Thoracic aorta (tissue), 2 donors: ENCODE results near the gene SH3BP4. TPM values are rescaled to one million over a fixed set of nuclear protein-coding genes. Genes with fewer than 3 reads are reported as not detected.

Experiments used
- ATAC-seq: fragments of 150-250 bp; one replicate; pipeline ENCODE4 v1.8.0; 2017; ENCODE audit warnings: low read depth; ENCODE audit not compliant: insufficient number of reproducible peaks, low FRiP score
- DNase-seq: peaks from one replicate; pipeline ENCODE4 v3.0.0-alpha.2; 2020; ENCODE audit warnings: low spot score
- H3K27ac ChIP-seq, 2 donors: fragments of 200-600 bp; sonication (generic); 1 replicate in 1 of 2; 2 replicates in 1 of 2; pipeline ENCODE4 v1.5.1; 2016; ENCODE audit warnings: mild to moderate bottlenecking in 2 of 2, moderate library complexity in 2 of 2
- H3K27me3 ChIP-seq: fragments of 200-600 bp; sonication (generic); replicated peaks from 2 replicates; pipeline ENCODE4 v1.6.0; 2016; ENCODE audit warnings: mild to moderate bottlenecking; ENCODE audit not compliant: insufficient read depth
- H3K36me3 ChIP-seq: fragments of 200-600 bp; sonication (generic); one replicate; pipeline ENCODE4 v1.5.1; 2016
- H3K4me1 ChIP-seq, 2 donors: fragments of 200-600 bp; sonication (generic); 1 replicate in 1 of 2; 2 replicates in 1 of 2; pipeline versions ENCODE4 v1.5.1 to v1.6.0; 2016; ENCODE audit warnings: low read depth in 2 of 2, mild to moderate bottlenecking in 1 of 2; ENCODE audit not compliant: control insufficient read depth in 1 of 2
- H3K4me3 ChIP-seq: fragments of 200-600 bp; sonication (generic); 2 replicates; pipeline ENCODE4 v1.5.1; 2016; ENCODE audit warnings: mild to moderate bottlenecking
- H3K9me3 ChIP-seq: fragments of 200-600 bp; sonication (generic); 2 replicates; pipeline ENCODE4 v1.5.1; 2016
- CTCF ChIP-seq: fragments of 200-600 bp; sonication (generic); IDR thresholded peaks from one replicate; pipeline ENCODE4 v1.5.1; 2019; ENCODE audit warnings: antibody characterized with exemption
- total RNA-seq, 2 donors: library from RNA; depleted of rRNA; stranded (reverse); fragments of >200 nt; gene quantifications; one replicate each; pipeline versions ENCODE4 v1.1.0 to v1.2.3, GENCODE V29; 2016

SH3BP4 gene
- total RNA-seq, 2 donors from 2014 or later: 24.0 to 32.4 TPM

- Histone ChIP-seq H3K27me3 (no peaks in the 10 kb centered on the region), H3K4me3 (no peak overlapping the region), H3K4me1 (peaks cover 0 to 26% of the 10 kb centered on the region in 2 donors), H3K27ac (no peak overlapping the region), H3K9me3 (no peaks in the 10 kb centered on the region), H3K36me3 (no peaks in the 10 kb centered on the region)
- ATAC-seq: no peak
- no peak for DNase-seq
- TF ChIP-seq CTCF: no peak
These were observed 3.3 kb downstream of the SH3BP4 start for GRCh38 chr2:234955091-234955591.

GRCh38 chr2:234955971-234956509, 4.2 kb downstream of the SH3BP4 start:
- DNase-seq (no peak), ATAC-seq (no peak)
- no peaks in the 10 kb centered on the region for H3K27me3 ChIP-seq
- H3K4me3 ChIP-seq: no peak overlapping the region
- no peaks in the 10 kb centered on the region for H3K36me3 ChIP-seq
- no peak overlapping the region for H3K27ac ChIP-seq
- no peaks in the 10 kb centered on the region for H3K9me3 ChIP-seq
- TF ChIP-seq CTCF: no peak
- peaks cover 0 to 17% of the 10 kb centered on the region in 2 donors for H3K4me1 ChIP-seq

- Histone ChIP-seq H3K27ac (no peak overlapping the region), H3K27me3 (no peaks in the 10 kb centered on the region), H3K9me3 (no peaks in the 10 kb centered on the region), H3K4me1 (peaks cover 0 to 14% of the 10 kb centered on the region in 2 donors), H3K36me3 (no peaks in the 10 kb centered on the region), H3K4me3 (no peak overlapping the region)
- TF ChIP-seq CTCF: no peak
- ATAC-seq (no peak), DNase-seq (no peak)
These were observed 6.0 kb downstream of the SH3BP4 start for GRCh38 chr2:234957834-234958135.

- no peak overlapping the region for H3K27ac ChIP-seq
- no peak for TF ChIP-seq CTCF
- no peak for DNase-seq
- H3K4me1 ChIP-seq: peaks cover 0 to 9% of the 10 kb centered on the region in 2 donors
- ATAC-seq: no peak
- no peak overlapping the region for H3K4me3 ChIP-seq
- H3K9me3 ChIP-seq: no peaks in the 10 kb centered on the region
- no peaks in the 10 kb centered on the region for H3K27me3 ChIP-seq
- no peaks in the 10 kb centered on the region for H3K36me3 ChIP-seq
These were observed 6.5 kb downstream of the SH3BP4 start for GRCh38 chr2:234958311-234958710.

GRCh38 chr2:234958746-234959395, 7.1 kb downstream of the SH3BP4 start:
- DNase-seq (no peak), ATAC-seq (no peak)
- H3K27me3 ChIP-seq: no peaks in the 10 kb centered on the region
- H3K36me3 ChIP-seq: no peaks in the 10 kb centered on the region
- H3K4me1 ChIP-seq: peaks cover 0 to 3% of the 10 kb centered on the region in 2 donors
- H3K4me3 ChIP-seq: no peak overlapping the region
- no peaks in the 10 kb centered on the region for H3K9me3 ChIP-seq
- no peak for TF ChIP-seq CTCF
- no peak overlapping the region for H3K27ac ChIP-seq
